ENCODE measurements around the gene GRIN1. TPM values are rescaled to one million over a fixed set of nuclear protein-coding genes. Genes with fewer than 3 reads are reported as not detected.
"Not testable (repeated sequence)": the region's sequence is repeated elsewhere in the genome, so short reads cannot be mapped to it uniquely, and the experiment has no call there.

Gene GRIN1
- total RNA-seq, 1 donor from 2014 or later, result 0.15 TPM

GRCh38 chr9:137127301-137128157, 11.4 kb upstream of the GRIN1 start:
- intact Hi-C loops (cut with micrococcal nuclease), result loop anchor here (2.0 kb wide), 1 partner anchor 285 kb away; the partner anchor contains the start of gene AJM1

GRCh38 chr9:137128158-137128861, 10.6 kb upstream of the GRIN1 start:
- intact Hi-C loops (cut with micrococcal nuclease), result loop anchor here (2.0 kb wide), 1 partner anchor 286 kb away; the partner anchor contains the start of gene AJM1

- intact Hi-C loops (cut with micrococcal nuclease), result loop anchor here (1.0 to 2.0 kb wide), 8 partner anchors 15 to 286 kb away; partner anchors contain the start of genes AJM1, ANAPC2, DPP7 and MAN1B1
These were observed 10.0 kb upstream of the GRIN1 start for GRCh38 chr9:137128862-137129455.

GRCh38 chr9:137129456-137130175, 9.3 kb upstream of the GRIN1 start:
- intact Hi-C loops (cut with micrococcal nuclease), result loop anchor here (1.0 to 2.0 kb wide), 8 partner anchors 15 to 287 kb away; partner anchors contain the start of genes AJM1, ANAPC2, DPP7 and MAN1B1

GRCh38 chr9:137130176-137130755, 8.7 kb upstream of the GRIN1 start:
- intact Hi-C loops (cut with micrococcal nuclease), result no loop called here

GRCh38 chr9:137134191-137134590, 4.8 kb upstream of the GRIN1 start:
- intact Hi-C loops (cut with micrococcal nuclease), result no loop called here

- intact Hi-C loops (cut with micrococcal nuclease), result not testable (repeated sequence)
These were observed 3.8 kb upstream of the GRIN1 start for GRCh38 chr9:137135154-137135553.

- intact Hi-C loops (cut with micrococcal nuclease), result no loop called here
These were observed 2.6 kb upstream of the GRIN1 start for GRCh38 chr9:137136261-137136880.

- intact Hi-C loops (cut with micrococcal nuclease), result no loop called here
These were observed 1.9 kb upstream of the GRIN1 start for GRCh38 chr9:137136881-137137607.

GRCh38 chr9:137138058-137138721, 764 bp upstream of the GRIN1 start:
- intact Hi-C loops (cut with micrococcal nuclease), result no loop called here

GRCh38 chr9:137139468-137140150, 655 bp downstream of the GRIN1 start:
- intact Hi-C loops (cut with micrococcal nuclease), result no loop called here

- intact Hi-C loops (cut with micrococcal nuclease), result no loop called here
These were observed 1.4 kb downstream of the GRIN1 start for GRCh38 chr9:137140151-137141012.

GRCh38 chr9:137141050-137141810, 2.3 kb downstream of the GRIN1 start:
- intact Hi-C loops (cut with micrococcal nuclease), result no loop called here

- intact Hi-C loops (cut with micrococcal nuclease), result no loop called here
These were observed 3.3 kb downstream of the GRIN1 start for GRCh38 chr9:137141976-137142936.

- intact Hi-C loops (cut with micrococcal nuclease), result no loop called here
These were observed 4.5 kb downstream of the GRIN1 start for GRCh38 chr9:137143459-137143858.
